Lung microvascular endothelial cell (primary cell): Measurements from ENCODE around the gene ATAT1. TPM values are rescaled to one million over a fixed set of nuclear protein-coding genes. Genes with fewer than 3 reads are reported as not detected.

Source experiments
- total RNA-seq: library from RNA; depleted of rRNA; stranded (reverse); fragments of >200 nt; gene quantifications from 2 replicates; pipeline ENCODE4 v1.2.1, GENCODE V29; 2014

ATAT1 gene
- total RNA-seq, 1 donor from 2014 or later: 5.0 TPM

Other genes with a start within 250 kb of the ATAT1 start
- 440 and 959 TPM in 2 replicates for gene HLA-E, start 137.4 kb upstream of the ATAT1 start, total RNA-seq
- gene GNL1, start 70.4 kb upstream of the ATAT1 start, total RNA-seq: 31.8 and 41.1 TPM in 2 replicates
- gene PRR3, start 69.6 kb upstream of the ATAT1 start, total RNA-seq: 2.0 and 2.2 TPM in 2 replicates
- 24.6 and 41.9 TPM in 2 replicates for gene ABCF1, start 55.4 kb upstream of the ATAT1 start, total RNA-seq
- 7.0 and 12.5 TPM in 2 replicates for gene PPP1R10, start 9.6 kb upstream of the ATAT1 start, total RNA-seq
- 38.1 and 55.8 TPM in 2 replicates for gene MRPS18B, start 9.0 kb upstream of the ATAT1 start, total RNA-seq
- gene C6orf136, start 20.3 kb downstream of the ATAT1 start, total RNA-seq: 3.1 and 5.6 TPM in 2 replicates
- 25.1 and 32.5 TPM in 2 replicates for gene DHX16, start 46.1 kb downstream of the ATAT1 start, total RNA-seq
- gene PPP1R18, start 59.8 kb downstream of the ATAT1 start, total RNA-seq: 31.5 and 33.6 TPM in 2 replicates
- gene NRM, start 64.1 kb downstream of the ATAT1 start, total RNA-seq: 1.6 and 2.2 TPM in 2 replicates
- gene MDC1, start 90.4 kb downstream of the ATAT1 start, total RNA-seq: 3.0 and 4.1 TPM in 2 replicates
- 267 and 311 TPM in 2 replicates for gene TUBB, start 93.5 kb downstream of the ATAT1 start, total RNA-seq
- gene FLOT1, start 115.8 kb downstream of the ATAT1 start, total RNA-seq: 48.8 and 56.2 TPM in 2 replicates
- 72.6 and 148 TPM in 2 replicates for gene IER3, start 117.7 kb downstream of the ATAT1 start, total RNA-seq